NCI-H1092 treated with DMSO at 0.1 percent for 48 hours (cell line): Measurements from ENCODE around the gene SMIM13.
"Not testable (repeated sequence)": the region's sequence is repeated elsewhere in the genome, so short reads cannot be mapped to it uniquely, and the experiment has no call there.

Source experiments
- DNase-seq: peaks from one replicate; lab custom pipeline; 2025; lab: John Stamatoyannopoulos, UW

The SMIM13 gene

GRCh38 chr6:11083956-11084355 is 9.7 kb upstream of the SMIM13 start:
- no peak for DNase-seq

- no peak for DNase-seq
Measured at GRCh38 chr6:11085758-11086435, 7.7 kb upstream of the SMIM13 start.

DNA sequence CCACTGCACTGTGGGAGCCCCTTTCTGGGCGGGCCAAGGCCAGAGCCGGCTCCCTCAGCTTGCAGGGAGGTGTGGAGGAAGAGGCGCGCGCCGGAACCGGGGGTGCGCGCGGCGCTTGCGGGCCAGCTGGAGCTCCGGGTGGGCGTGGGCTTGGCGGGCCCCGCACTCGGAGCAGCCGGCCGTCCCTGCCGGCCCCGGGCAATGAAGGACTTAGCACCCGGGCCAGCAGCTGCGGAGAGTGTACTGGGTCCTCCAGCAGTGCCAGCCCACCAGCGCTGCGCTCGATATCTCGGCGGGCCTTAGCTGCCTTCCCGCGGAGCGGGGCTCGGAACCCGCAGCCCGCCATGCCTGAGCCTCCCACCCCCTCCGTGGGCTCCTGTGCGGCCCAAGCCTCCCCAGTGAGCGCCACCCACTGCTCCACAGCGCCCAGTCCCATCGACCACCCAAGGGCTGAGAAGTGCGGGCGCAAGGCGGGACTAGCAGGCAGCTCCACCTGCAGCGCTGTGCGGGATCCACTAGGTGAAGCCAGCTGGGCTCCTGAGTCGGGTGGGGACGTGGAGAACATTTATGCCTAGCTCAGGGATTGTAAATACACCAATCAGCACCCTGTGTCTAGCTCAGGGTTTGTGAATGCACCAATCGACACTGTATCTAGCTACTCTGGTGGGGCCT is 6.4 kb upstream of the SMIM13 start:
- not testable (repeated sequence) for DNase-seq

- DNase-seq: no peak
Measured at GRCh38 chr6:11089695-11090094, 3.9 kb upstream of the SMIM13 start.

DNA sequence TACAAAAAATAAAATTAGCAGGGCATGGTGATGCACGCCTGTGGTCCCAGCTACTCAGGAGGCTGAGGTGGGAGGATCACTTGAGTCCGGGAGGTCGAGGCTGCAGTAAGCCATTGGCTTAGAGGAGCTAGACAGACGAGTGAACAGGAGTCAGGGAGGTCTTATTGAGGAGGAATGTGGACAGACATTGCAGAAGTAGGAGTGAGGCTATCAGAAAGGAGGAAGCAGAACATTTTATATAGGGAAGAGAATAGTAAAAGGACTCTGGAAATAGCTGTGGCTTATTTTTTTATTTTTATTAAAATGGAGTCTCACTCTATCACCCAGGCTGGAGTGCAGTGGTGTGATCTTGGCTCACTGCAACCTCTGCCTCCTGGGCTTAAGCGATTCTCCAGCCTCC is 2.5 kb upstream of the SMIM13 start:
- not testable (repeated sequence) for DNase-seq

DNA sequence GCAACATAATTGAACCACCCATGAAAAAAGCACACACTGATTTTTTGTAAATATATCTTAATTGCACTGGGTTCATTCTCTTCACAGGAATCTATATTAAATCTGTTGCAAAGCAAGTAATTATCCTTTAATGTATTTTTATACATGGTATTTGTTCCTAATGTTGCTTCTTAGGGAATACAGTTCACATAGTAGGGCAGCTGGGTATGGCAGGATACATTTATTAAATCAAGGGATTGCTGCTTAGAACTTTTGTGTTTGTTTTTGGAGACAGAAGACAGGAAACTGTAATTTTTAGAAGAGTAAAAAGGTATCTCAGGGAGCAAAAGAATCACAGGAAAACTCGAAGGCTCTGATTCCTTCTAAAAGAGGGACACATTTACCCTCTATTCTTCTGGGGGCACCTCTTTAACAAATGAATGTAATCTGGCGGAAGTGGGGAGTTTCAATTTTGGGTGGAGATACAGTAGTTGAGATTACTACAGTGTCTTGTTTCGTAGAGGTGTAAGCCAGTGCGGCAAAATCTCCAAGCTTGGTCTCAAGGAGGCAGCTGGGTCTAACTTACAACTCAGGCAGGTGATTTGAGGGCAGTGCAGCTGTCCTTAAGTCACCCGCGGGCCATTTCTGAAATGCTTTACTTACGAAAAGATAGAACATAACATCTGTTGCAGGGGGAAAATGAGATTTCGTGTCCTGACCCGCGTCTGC is 812 bp upstream of the SMIM13 start:
- no peak for DNase-seq

DNA sequence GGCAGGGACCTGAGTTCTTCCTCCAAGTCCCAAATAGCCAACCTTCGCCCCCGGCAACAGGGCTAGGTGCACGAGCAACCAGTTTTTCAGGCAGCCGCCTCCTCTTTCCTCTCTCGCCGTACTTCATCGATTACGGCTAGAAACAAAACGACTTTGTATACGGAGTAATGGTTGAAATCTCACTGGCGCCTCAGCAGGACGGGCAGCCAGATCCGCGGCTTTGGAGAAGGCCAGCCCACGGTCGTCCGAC is 333 bp upstream of the SMIM13 start:
- DNase-seq: no peak

- DNase-seq: peak; percentile 20
Measured at GRCh38 chr6:11094411-11094851, 797 bp downstream of the SMIM13 start.

DNA sequence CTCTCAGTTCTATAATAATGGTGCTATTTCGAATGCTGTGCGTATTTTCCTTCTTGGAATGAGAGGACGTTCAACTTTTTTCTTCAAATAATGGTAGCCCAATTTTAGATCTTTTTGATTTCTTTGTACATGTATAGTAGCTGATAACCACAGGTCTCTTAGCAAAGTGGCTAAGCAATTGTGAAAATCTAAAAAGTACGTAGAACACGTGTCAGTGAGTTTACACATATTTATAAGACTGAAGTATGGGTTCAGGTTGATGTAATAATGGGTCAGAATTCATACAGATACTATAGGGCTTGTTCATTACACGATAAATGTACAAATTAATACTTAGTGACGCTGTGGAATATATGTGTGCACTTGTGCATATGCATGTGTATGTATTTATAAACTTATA is 1.3 kb downstream of the SMIM13 start:
- DNase-seq: no peak

DNA sequence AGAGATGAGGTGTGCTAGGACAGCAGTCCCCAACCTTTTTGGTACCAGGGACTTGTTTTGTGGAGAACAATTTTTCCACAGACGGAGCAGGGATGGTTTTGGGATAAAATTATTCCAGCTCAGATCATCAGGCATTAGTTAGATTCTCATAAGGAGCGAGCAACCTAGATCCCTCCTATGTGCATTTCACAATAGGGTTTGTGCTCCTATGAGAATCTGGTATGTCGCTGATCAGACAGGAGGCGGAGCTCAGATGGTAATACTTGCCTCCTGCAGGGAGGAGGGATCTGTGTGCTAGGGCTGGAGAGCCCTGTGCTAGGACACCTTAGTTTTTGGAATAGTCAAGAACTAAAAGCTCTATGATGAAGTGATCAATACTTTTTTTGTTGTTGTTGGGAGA is 2.5 kb downstream of the SMIM13 start:
- no peak for DNase-seq

- DNase-seq: no peak
Measured at GRCh38 chr6:11097476-11097875, 3.8 kb downstream of the SMIM13 start.

DNA sequence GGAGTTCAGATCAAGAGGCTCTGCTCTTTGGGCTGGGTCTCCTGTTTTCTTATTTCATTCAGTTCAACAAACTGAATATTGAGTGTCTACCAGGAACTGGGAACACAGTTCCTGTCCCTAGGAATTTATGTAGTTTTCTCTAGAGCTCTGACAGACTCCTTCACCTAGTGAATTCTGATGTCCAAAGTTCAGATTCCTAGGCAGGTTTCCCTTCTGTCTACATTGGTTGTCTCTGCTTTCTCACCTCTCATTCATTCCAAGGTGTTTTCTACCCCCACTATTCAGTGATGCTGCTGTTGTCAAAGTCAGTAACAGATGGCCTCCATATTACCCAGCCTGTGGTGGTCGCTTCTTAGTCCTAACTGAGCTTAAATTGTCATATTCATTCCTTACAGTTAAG is 4.4 kb downstream of the SMIM13 start:
- no peak for DNase-seq

DNA sequence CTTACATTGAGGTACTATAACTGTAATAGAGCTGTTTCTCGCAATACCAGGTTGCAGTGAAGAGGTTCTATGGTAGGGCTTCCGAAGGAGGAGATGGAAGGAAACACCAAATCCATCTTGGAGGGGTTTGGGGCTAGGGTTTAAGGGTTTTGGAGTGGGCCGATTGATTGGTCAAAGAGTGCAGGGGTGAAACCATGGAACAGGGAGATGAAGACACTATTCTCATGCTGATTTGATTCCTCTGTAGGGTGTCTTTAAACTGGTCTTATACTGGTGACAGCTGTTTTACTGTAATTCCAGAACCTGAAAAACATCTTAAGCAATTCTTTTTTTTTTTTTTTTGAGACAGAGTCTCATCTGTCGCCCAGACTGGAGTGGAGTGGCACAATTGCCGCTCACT is 7.8 kb downstream of the SMIM13 start:
- no peak for DNase-seq

DNA sequence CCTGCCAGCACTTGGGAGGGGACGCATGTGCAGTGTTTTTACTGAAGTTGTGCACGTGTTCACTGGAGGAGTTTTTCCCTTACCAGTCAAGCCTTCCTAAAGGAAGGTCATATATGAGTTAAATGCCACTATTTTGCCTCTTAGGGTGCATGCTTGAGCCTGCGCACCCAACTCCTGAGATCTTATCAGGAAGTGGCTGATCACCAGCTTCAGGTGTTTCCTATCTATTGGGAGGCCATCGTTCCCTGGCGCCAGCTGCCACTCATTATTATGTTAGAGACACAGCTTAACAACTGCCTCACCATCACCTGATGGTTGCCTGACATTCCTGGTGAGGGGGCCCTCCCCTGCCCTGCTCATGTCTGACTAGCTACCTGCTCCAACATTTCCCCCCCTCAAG is 9.4 kb downstream of the SMIM13 start:
- DNase-seq: no peak

DNA sequence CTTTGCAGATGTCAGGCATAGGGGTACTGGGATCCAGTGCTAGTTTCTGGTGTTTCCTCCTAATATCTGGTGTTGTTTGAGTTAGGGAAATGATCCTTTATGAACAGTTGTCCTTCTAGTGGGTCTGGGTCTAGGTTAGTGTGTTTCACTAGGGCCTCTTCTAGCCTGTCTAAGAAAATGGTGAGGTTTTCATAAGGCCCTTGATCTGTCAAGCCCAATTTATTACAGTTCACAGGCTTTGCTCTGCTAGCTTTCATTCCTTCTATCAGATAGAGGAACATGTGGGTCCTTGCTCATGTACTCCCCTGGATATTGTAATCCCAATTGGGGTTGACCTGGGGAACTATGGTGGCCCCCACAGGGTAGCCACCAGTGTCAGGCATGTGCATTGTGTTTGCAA is 15.1 kb downstream of the SMIM13 start:
- no peak for DNase-seq

DNA sequence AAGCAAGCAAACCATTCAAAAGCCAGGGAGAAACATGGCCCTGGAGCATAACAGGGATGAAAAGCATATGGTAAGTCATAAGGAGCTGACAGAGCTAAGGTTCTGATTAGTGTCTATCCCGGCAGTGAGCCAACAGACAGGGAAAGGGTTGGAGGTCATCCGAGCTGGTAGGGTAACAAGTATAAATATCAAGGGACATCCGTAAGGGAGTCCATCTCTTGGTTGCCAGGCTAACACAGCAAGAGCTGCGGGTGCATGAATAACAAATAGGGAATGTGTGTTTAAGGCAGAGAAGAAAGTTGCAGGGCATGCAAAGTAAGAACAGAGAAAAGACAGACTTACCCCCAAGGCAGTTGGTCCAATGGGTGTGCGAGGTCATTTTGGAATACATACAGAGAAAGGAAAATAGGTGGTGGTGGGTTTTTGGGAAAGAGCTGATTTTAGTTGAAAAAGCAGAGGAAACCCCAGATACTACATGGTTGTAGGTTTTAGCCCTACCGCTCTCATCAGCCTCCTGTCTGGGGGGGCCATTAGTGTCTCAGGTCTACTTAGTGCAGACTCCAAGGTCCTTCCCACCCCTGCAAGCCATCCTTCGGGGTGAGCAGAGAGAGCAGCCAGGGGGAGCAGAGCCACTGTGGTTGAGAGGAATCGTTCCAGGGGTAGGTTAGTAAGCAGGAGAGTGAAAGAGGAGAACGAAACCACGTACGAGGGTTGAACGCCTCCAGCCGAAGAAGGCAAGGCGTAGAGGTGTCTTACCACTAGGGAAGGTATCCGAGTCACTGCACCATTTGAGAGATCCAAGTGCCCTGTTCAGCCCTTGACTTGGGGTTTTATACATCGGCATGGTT is 17.5 kb downstream of the SMIM13 start, which contains the start of gene ERVFRD-1:
Gene ERVFRD-1, minus strand, starts transcription at position 805 of the 848 bp plus-strand sequence. CDS start 6,415 bp downstream, outside the sequence.
- DNase-seq: no peak

DNA sequence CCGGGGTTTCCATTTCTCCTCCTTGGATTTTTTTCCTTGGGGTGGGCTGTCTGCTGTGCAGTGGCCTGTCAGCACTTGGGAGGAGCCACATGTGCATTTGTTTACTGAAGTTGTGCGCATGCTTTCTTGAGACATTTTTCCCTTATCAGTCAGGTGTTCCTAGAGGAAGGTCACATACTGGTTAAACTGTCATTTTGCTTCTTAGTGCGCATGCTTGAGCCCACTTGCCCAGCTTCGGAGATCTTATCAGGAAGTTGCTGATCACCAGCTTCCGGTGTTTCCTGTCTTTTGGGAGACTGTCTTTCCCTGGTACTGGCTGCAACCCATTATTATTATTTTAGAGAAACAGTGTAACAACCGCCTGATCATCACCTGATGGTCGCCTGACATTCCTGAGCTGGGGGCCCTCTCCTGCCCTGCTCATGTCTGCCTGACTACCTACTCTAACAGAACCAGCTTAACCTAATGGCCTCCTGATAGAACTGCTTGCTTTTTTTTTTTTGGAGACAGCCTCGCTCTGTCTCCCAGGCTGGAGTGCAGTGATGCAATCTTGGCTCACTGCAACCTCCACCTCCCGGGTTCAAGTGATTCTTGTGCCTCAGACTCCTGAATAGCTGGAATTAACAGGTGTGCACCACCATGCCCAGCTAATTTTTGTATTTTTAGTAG is 18.3 kb downstream of the SMIM13 start:
- no peak for DNase-seq

GRCh38 chr6:11113038-11113437 is 19.4 kb downstream of the SMIM13 start:
- DNase-seq: no peak

GRCh38 chr6:11115808-11116536 is 22.3 kb downstream of the SMIM13 start:
- not testable (repeated sequence) for DNase-seq

- no peak for DNase-seq
Measured at GRCh38 chr6:11120271-11121005, 26.8 kb downstream of the SMIM13 start.
